Calu3 (cell line): ENCODE results near the gene C18orf54. TPM values are rescaled to one million over a fixed set of nuclear protein-coding genes. Genes with fewer than 3 reads are reported as not detected.

ENCODE experiments used
- BruUV-seq: library from RNA; stranded (reverse); fragments of 400-500 nt; replicated peaks from 2 replicates; lab custom pipeline; 2021; lab: Mats Ljungman, UMichigan
- CTCF ChIA-PET: fragments of 300-600 bp; sonication (Branson Sonifier 250); formaldehyde crosslinking; loops from one replicate; lab custom pipeline; 2022; ENCODE audit warnings: antibody characterized with exemption; lab: Charles Lee
- DNase-seq: peaks from one replicate; pipeline ENCODE4 v3.0.0; 2022
- H3K27ac Mint-ChIP-seq: one replicate; pipeline ENCODE4 v1.8.0; 2022; ENCODE audit warnings: mixed read lengths; ENCODE audit not compliant: unreplicated experiment
- H3K27me3 Mint-ChIP-seq: one replicate; pipeline ENCODE4 v1.8.0; 2022; ENCODE audit warnings: mixed read lengths; ENCODE audit not compliant: unreplicated experiment
- H3K36me3 Mint-ChIP-seq: one replicate; pipeline ENCODE4 v1.8.0; 2022; ENCODE audit warnings: mild to moderate bottlenecking, moderate library complexity, mixed read lengths; ENCODE audit not compliant: insufficient read depth, unreplicated experiment
- H3K4me1 Mint-ChIP-seq: one replicate; pipeline ENCODE4 v1.8.0; 2022; ENCODE audit warnings: mild to moderate bottlenecking, low read depth, mixed read lengths; ENCODE audit not compliant: unreplicated experiment
- H3K4me3 Mint-ChIP-seq: one replicate; pipeline ENCODE4 v1.8.0; 2022; ENCODE audit warnings: mild to moderate bottlenecking, low read depth, moderate library complexity, mixed read lengths; ENCODE audit not compliant: unreplicated experiment
- H3K9me3 Mint-ChIP-seq: one replicate; pipeline ENCODE4 v1.8.0; 2022; ENCODE audit warnings: low read depth, mixed read lengths; ENCODE audit not compliant: unreplicated experiment
- CTCF ChIP-seq: fragments of 200-600 bp; IDR thresholded peaks from one replicate; pipeline ENCODE4 v1.8.0; 2022; ENCODE audit warnings: antibody characterized with exemption; ENCODE audit not compliant: unreplicated experiment
- intact Hi-C: fragments of 100-400 bp; cut with micrococcal nuclease; formaldehyde crosslinking; loops from one replicate; pipeline ENCODE4 v1.10.0; 2022; ENCODE audit not compliant: unreplicated experiment
- total RNA-seq: library from RNA; stranded (reverse); gene quantifications from 2 replicates; pipeline ENCODE4 v1.2.3, GENCODE V29; 2022

The C18orf54 gene
- total RNA-seq, 1 experiment from 2014 or later = 9.3 TPM

- TF ChIP-seq CTCF = no peak
- CTCF ChIA-PET = no interaction called here
Observed at GRCh38 chr18:54426085-54426665, 68.5 kb downstream of the C18orf54 start.

More at GRCh38 chr18:54426085-54426665, 68.5 kb downstream of the C18orf54 start:
- H3K27me3 Mint-ChIP-seq = peaks cover 18% of the 10 kb centered on the region
- H3K9me3 Mint-ChIP-seq = no peaks in the 10 kb centered on the region
- H3K4me3 Mint-ChIP-seq = no peak overlapping the region
- DNase-seq = no peak
- no peaks in the 10 kb centered on the region for H3K36me3 Mint-ChIP-seq
- H3K27ac Mint-ChIP-seq = no peak overlapping the region
- intact Hi-C loops = no loop called here
- H3K4me1 Mint-ChIP-seq = no peaks in the 10 kb centered on the region
- BruUV-seq = no TSS peak

Other genes with a start within 250 kb of the C18orf54 start
- gene MBD2, start 133.2 kb upstream of the C18orf54 start, total RNA-seq = 103 and 106 TPM in 2 replicates
- 25.2 and 26.1 TPM in 2 replicates for gene POLI, start 88.4 kb upstream of the C18orf54 start, total RNA-seq
- not detected in 2 replicates for gene STARD6, start within 50 bp of the C18orf54 start, total RNA-seq
- not detected in 2 replicates for gene DYNAP, start 233.3 kb downstream of the C18orf54 start, total RNA-seq